ENCODE measurements around the gene GRID1.

DNA sequence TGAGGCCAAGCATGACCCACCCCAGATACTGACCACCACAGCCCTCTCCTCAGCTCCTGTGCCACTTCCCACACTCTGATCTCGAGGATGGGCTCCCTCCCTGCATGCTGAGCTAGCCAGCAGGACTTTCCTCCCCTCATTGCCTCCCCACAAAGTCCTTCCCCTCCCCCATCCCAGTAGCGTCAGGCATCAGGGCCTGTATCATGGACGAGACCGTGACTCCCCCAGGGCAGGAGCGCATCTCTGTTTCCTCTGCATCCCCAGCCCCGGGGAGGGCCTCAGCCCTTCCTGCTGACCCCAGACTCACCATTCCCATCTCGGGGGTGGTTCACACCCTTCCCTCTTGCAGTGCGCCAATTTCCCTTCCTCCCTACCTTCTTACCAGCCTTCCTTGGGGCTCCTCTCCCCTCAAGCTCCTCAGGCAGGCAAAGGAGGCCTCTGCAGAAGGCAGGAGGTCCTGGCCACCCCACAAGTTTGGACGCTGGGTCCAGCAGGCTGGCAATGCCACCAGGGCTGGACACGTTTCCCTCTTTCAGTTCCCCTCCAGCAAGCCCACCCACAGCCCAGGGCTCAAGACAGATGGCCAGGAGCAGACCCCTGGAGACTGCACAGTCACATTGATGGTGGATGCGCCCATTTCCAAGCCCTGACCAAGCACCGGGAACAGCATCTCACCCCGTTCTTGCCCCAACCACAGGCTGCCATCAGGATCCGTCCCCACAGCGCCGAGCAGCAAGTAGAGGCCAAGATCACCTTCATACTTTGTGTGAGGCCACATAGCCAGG lies 36.5 kb downstream of the GRID1 start:
- no peak for TF ChIP-seq EZH2 (IDR thresholded peaks at IDR 0.05; ENCODE audit: low read depth)
- TF ChIP-seq, protein P1, sequence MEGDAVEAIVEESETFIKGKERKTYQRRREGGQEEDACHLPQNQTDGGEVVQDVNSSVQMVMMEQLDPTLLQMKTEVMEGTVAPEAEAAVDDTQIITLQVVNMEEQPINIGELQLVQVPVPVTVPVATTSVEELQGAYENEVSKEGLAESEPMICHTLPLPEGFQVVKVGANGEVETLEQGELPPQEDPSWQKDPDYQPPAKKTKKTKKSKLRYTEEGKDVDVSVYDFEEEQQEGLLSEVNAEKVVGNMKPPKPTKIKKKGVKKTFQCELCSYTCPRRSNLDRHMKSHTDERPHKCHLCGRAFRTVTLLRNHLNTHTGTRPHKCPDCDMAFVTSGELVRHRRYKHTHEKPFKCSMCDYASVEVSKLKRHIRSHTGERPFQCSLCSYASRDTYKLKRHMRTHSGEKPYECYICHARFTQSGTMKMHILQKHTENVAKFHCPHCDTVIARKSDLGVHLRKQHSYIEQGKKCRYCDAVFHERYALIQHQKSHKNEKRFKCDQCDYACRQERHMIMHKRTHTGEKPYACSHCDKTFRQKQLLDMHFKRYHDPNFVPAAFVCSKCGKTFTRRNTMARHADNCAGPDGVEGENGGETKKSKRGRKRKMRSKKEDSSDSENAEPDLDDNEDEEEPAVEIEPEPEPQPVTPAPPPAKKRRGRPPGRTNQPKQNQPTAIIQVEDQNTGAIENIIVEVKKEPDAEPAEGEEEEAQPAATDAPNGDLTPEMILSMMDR (conservative IDR thresholded peaks at IDR 0.05), result no peak
